ENCODE measurements around the gene THRAP3. TPM values are rescaled to one million over a fixed set of nuclear protein-coding genes. Genes with fewer than 3 reads are reported as not detected.

Gene THRAP3
- polyA plus RNA-seq, 3 donors from 2014 or later = 61.6 to 103 (median 70.7) TPM

GRCh38 chr1:36322041-36322785 is 98.0 kb downstream of the THRAP3 start:
- H3K9me3 Mint-ChIP-seq = no peaks in the 10 kb centered on the region
- peak overlapping the region in 5 of 6 donors; percentile 53 to 87 (median 62) for H3K27ac Mint-ChIP-seq
- peaks cover 0 to 5% (median 2%) of the 10 kb centered on the region in 3 donors for H3K27me3 Mint-ChIP-seq (ENCODE audit: low read depth in 3 of 3)
- DNase-seq = no peak
- H3K4me3 Mint-ChIP-seq = peak overlapping the region; percentile 66 to 83 (median 82)
- peaks cover 25 to 30% of the 10 kb centered on the region in 2 donors for H3K4me1 Mint-ChIP-seq
- no peaks in the 10 kb centered on the region for H3K36me3 Mint-ChIP-seq

- Mint-ChIP-seq H3K27me3 (ENCODE audit: low read depth in 3 of 3) (peaks cover 0 to 5% (median 2%) of the 10 kb centered on the region in 3 donors), H3K9me3 (no peaks in the 10 kb centered on the region), H3K27ac (peak overlapping the region in 5 of 6 donors; percentile 62 to 87 (median 71)), H3K4me3 (peak overlapping the region; percentile 78 to 83 (median 82)), H3K4me1 (peaks cover 25 to 30% of the 10 kb centered on the region in 2 donors), H3K36me3 (no peaks in the 10 kb centered on the region)
- DNase-seq = peak; percentile 63 to 68 (median 65)
Measured at GRCh38 chr1:36322786-36323635, 98.8 kb downstream of the THRAP3 start.

GRCh38 chr1:36323636-36324352 is 99.6 kb downstream of the THRAP3 start, which contains the start of gene EVA1B:
EVA1B (minus strand) TSS chr1:36323645; CDS start chr1:36323037, 608 bp downstream.
- H3K9me3 Mint-ChIP-seq = no peaks in the 10 kb centered on the region
- H3K4me3 Mint-ChIP-seq = peak within 1 kb of the TSS; percentile 82 to 88 (median 85)
- no peaks in the 10 kb centered on the region for H3K36me3 Mint-ChIP-seq
- peak within 1 kb of the TSS; percentile 29 to 87 (median 74) for H3K27ac Mint-ChIP-seq
- H3K4me1 Mint-ChIP-seq = peaks cover 25 to 30% of the 10 kb centered on the region in 2 donors
- peak; percentile 52 to 60 (median 55) for DNase-seq
- peaks cover 0 to 5% (median 2%) of the 10 kb centered on the region in 3 donors for H3K27me3 Mint-ChIP-seq (ENCODE audit: low read depth in 3 of 3)

DNA sequence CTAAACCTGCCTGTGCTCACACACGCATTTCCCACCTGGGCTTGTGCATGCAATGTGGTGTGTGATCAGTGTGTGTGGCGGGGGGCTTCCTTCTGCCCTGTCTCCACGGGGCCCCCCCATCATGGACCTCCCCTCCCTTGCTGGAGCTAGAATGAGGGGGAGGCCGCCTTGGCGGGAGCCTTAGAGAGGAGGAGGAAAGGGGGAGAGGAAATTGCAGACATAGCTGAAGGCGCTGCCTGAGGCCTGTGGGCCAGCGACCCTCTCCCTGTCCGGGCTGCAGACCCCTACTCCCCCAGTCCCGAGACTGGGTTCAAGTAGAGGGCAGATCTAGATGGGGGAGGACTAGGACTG is 100.1 kb downstream of the THRAP3 start:
- Mint-ChIP-seq H3K4me3 (peak overlapping the region; percentile 73 to 86 (median 85)), H3K27ac (peak overlapping the region in 2 of 6 donors; percentile 44 to 78), H3K9me3 (no peaks in the 10 kb centered on the region), H3K27me3 (ENCODE audit: low read depth in 3 of 3) (peaks cover 0 to 5% (median 2%) of the 10 kb centered on the region in 3 donors), H3K4me1 (peaks cover 25 to 30% of the 10 kb centered on the region in 2 donors), H3K36me3 (no peaks in the 10 kb centered on the region)
- no peak for DNase-seq

DNA sequence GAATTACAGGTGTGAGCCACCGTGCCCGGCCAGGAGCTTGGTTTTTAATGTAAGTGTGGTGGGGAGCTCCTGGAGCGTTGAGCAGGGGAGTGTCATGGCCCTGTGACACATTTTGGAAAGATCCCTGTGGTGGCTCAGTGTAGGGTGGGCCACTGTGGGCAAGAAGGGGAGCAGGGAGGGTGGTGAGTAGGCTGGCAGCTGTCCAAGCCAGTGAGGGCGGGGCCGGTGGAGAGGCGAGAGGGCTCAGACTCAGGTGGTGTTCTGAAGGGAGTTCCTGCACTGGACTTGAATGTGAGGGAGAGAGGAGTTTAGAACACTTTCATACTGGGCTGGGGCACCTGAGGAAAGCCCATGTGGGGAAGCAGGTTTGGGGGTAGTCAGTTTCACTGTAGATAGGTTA is 102.3 kb downstream of the THRAP3 start:
- peaks cover 0 to 5% (median 2%) of the 10 kb centered on the region in 3 donors for H3K27me3 Mint-ChIP-seq (ENCODE audit: low read depth in 3 of 3)

GRCh38 chr1:36327421-36328087 is 103.3 kb downstream of the THRAP3 start:
- no peak overlapping the region for H3K4me3 Mint-ChIP-seq
- peaks cover 15 to 17% of the 10 kb centered on the region in 2 donors for H3K4me1 Mint-ChIP-seq
- no peaks in the 10 kb centered on the region for H3K36me3 Mint-ChIP-seq
- H3K9me3 Mint-ChIP-seq = no peaks in the 10 kb centered on the region
- DNase-seq = no peak
- H3K27ac Mint-ChIP-seq = peak overlapping the region in 1 of 6 donors; percentile 43
- H3K27me3 Mint-ChIP-seq (ENCODE audit: low read depth in 3 of 3) = peaks cover 0 to 5% (median 4%) of the 10 kb centered on the region in 3 donors

More for the DNA sequence above, 102.3 kb downstream of the THRAP3 start:
- H3K4me3 Mint-ChIP-seq = no peak overlapping the region
- no peak for DNase-seq
- H3K36me3 Mint-ChIP-seq = no peaks in the 10 kb centered on the region
- H3K4me1 Mint-ChIP-seq = peaks cover 19 to 22% of the 10 kb centered on the region in 2 donors
- no peaks in the 10 kb centered on the region for H3K9me3 Mint-ChIP-seq
- peak overlapping the region in 1 of 6 donors; percentile 31 for H3K27ac Mint-ChIP-seq

GRCh38 chr1:36328088-36328480 is 103.8 kb downstream of the THRAP3 start:
- Mint-ChIP-seq H3K36me3 (no peaks in the 10 kb centered on the region), H3K27ac (peak overlapping the region in 1 of 6 donors; percentile 43), H3K4me3 (no peak overlapping the region)

DNA sequence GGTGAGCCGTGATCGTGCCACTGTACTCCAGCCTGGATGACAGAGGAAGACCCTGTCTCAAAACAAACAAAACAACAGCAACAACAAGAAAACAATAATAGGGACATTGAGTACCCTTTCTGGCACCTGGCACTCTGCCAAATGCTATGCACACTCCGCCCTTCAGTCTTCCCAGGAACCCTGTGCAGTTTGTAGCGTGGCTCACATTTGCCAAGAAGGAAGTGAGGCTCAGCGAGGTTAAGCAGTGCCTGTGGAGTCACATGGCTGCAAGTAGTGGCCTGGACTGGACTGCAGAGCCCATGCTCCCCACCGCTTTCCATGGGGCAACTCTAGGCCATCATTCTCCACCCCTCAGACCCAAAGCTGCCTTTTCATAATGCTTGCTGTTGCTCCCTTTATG is 104.5 kb downstream of the THRAP3 start:
- peaks cover 11 to 16% of the 10 kb centered on the region in 2 donors for H3K4me1 Mint-ChIP-seq
- H3K36me3 Mint-ChIP-seq = no peaks in the 10 kb centered on the region
- H3K4me3 Mint-ChIP-seq = no peak overlapping the region
- H3K9me3 Mint-ChIP-seq = no peaks in the 10 kb centered on the region
- no peak overlapping the region for H3K27ac Mint-ChIP-seq
- peaks cover 0 to 6% (median 4%) of the 10 kb centered on the region in 3 donors for H3K27me3 Mint-ChIP-seq (ENCODE audit: low read depth in 3 of 3)
- no peak for DNase-seq

More at GRCh38 chr1:36328088-36328480, 103.8 kb downstream of the THRAP3 start:
- Mint-ChIP-seq H3K27me3 (ENCODE audit: low read depth in 3 of 3) (peaks cover 0 to 5% (median 4%) of the 10 kb centered on the region in 3 donors), H3K9me3 (no peaks in the 10 kb centered on the region), H3K4me1 (peaks cover 12 to 17% of the 10 kb centered on the region in 2 donors)
- DNase-seq = no peak

- Mint-ChIP-seq H3K36me3 (no peaks in the 10 kb centered on the region), H3K27ac (no peak overlapping the region), H3K4me3 (no peak overlapping the region), H3K27me3 (ENCODE audit: low read depth in 3 of 3) (peaks cover 0 to 4% (median 2%) of the 10 kb centered on the region in 3 donors), H3K4me1 (peaks cover 0 to 5% of the 10 kb centered on the region in 2 donors), H3K9me3 (no peaks in the 10 kb centered on the region)
- DNase-seq = no peak
Measured at GRCh38 chr1:36329817-36330216, 105.6 kb downstream of the THRAP3 start.

DNA sequence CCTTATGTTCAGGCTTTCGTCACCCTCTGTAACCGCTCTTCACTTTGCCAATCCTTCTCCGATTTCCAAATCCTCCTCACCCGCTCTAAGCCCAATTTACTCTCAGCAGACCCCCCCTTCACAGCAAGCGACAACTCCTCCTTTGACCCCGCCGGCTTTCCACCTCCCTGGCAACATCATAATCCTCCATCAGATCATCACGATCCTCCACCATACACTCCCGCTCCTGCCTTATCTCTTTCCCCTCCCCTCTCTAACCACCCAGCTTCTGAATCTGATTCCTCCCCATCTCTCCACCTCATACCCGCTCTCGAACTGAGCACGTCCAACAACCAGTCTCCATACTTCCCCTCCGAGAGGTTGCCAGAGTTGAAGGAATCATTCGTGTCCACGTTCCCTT is 106.7 kb downstream of the THRAP3 start:
- Mint-ChIP-seq H3K27ac (no peak overlapping the region), H3K27me3 (ENCODE audit: low read depth in 3 of 3) (peaks cover 0 to 4% (median 2%) of the 10 kb centered on the region in 3 donors), H3K4me3 (no peak overlapping the region), H3K36me3 (no peaks in the 10 kb centered on the region), H3K4me1 (no peaks in the 10 kb centered on the region), H3K9me3 (no peaks in the 10 kb centered on the region)
- DNase-seq = no peak

DNA sequence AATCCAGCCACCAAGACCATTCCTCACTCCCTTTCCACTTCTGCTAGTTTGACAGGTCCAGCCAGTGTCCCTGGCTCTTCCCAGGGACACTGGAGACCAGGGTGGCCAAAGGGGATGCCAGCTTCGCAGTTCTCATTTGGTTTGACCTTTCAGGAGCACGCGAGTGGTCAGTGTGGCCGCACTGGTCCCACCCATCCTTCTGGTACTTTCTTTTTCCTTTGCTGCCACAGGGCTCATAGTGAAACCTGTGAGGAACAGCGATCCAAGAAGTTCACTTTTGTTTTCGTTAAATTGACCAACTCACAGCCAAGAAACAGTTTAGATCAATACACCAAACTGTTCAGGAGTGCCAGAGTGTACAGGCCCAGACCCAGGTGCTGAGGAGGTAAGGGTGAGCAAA is 113.6 kb downstream of the THRAP3 start:
- Mint-ChIP-seq H3K4me3 (no peak overlapping the region), H3K36me3 (peaks cover 7 to 9% (median 9%) of the 10 kb centered on the region in 3 donors), H3K4me1 (peaks cover 0 to 3% of the 10 kb centered on the region in 2 donors), H3K27me3 (ENCODE audit: low read depth in 3 of 3) (peaks cover 0 to 2% (median 2%) of the 10 kb centered on the region in 3 donors), H3K27ac (peak overlapping the region in 4 of 6 donors; percentile 10 to 45 (median 30)), H3K9me3 (no peaks in the 10 kb centered on the region)
- no peak for DNase-seq

DNA sequence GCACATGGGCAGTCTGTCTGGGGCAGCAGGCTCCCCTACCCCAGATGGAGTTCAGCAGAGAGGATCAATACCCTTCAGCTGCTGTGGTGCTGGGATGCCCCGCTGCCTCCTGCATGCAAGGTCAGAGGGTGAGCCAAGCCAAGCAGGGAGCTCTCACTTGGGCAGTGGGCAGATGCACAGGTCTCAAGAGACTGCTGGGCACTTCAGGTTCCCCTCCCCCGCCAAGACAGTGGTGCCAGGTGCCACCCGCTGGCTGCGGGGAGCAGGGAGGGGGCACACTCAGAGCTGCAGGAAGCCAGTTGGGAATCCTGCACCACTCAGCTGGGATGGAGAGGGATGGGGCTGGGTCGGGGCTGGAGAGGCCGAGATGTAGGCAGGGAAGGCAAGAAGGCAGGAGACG is 115.0 kb downstream of the THRAP3 start:
- Mint-ChIP-seq H3K9me3 (no peaks in the 10 kb centered on the region), H3K36me3 (peaks cover 7 to 9% (median 9%) of the 10 kb centered on the region in 3 donors), H3K27ac (peak overlapping the region in 1 of 6 donors; percentile 28), H3K27me3 (ENCODE audit: low read depth in 3 of 3) (peaks cover 0 to 4% (median 0%) of the 10 kb centered on the region in 3 donors), H3K4me3 (no peak overlapping the region), H3K4me1 (peaks cover 0 to 3% of the 10 kb centered on the region in 2 donors)
- DNase-seq = no peak

- Mint-ChIP-seq H3K27ac (peak overlapping the region in 1 of 6 donors; percentile 28), H3K4me3 (no peak overlapping the region)
Measured at GRCh38 chr1:36339615-36340014, 115.4 kb downstream of the THRAP3 start.

More at GRCh38 chr1:36339615-36340014, 115.4 kb downstream of the THRAP3 start:
- peaks cover 0 to 4% (median 2%) of the 10 kb centered on the region in 3 donors for H3K27me3 Mint-ChIP-seq (ENCODE audit: low read depth in 3 of 3)
- no peak for DNase-seq
- H3K9me3 Mint-ChIP-seq = no peaks in the 10 kb centered on the region
- peaks cover 7 to 9% (median 9%) of the 10 kb centered on the region in 3 donors for H3K36me3 Mint-ChIP-seq
- H3K4me1 Mint-ChIP-seq = peaks cover 0 to 3% of the 10 kb centered on the region in 2 donors
